Tibial artery (tissue), 4 donors: ENCODE results near the gene CD177.

ENCODE experiments used
- DNase-seq, 2 donors: peaks; one replicate each; pipeline ENCODE4 v3.0.0-alpha.2; 2019
- H3K27ac ChIP-seq, 2 donors: fragments of 200-600 bp; sonication (generic) in 1 of 2; 1 replicate in 1 of 2; 2 replicates in 1 of 2; pipeline ENCODE4 v1.5.1; 2018 to 2019; ENCODE audit warnings: mild to moderate bottlenecking in 1 of 2
- H3K27me3 ChIP-seq, 2 donors: fragments of 200-600 bp; sonication (generic) in 1 of 2; one replicate each; pipeline versions ENCODE4 v1.5.1 to v1.6.0; 2016 to 2019
- H3K36me3 ChIP-seq, 3 donors: fragments of 200-600 bp; sonication (generic) in 2 of 3; one replicate each; pipeline ENCODE4 v1.5.1; 2016 to 2019; ENCODE audit warnings: mild to moderate bottlenecking in 2 of 3
- H3K4me1 ChIP-seq, 4 donors: fragments of 200-600 bp; sonication (generic) in 2 of 4; 1 replicate in 3 of 4; 2 replicates in 1 of 4; pipeline ENCODE4 v1.5.1; 2016 to 2019
- H3K4me3 ChIP-seq, 2 donors: fragments of 200-600 bp; sonication (generic) in 1 of 2; 1 replicate in 1 of 2; 2 replicates in 1 of 2; pipeline ENCODE4 v1.5.1; 2018 to 2019; ENCODE audit warnings: mild to moderate bottlenecking in 2 of 2
- H3K9me3 ChIP-seq, 3 donors: fragments of 200-600 bp; sonication (generic) in 1 of 3; one replicate each; pipeline ENCODE4 v1.5.1; 2016 to 2019
- intact Hi-C: fragments of 100-400 bp; cut with DNase I; formaldehyde crosslinking; loops from one replicate; pipeline ENCODE4 v1.15.0; 2023; ENCODE audit warnings: low total_unique reads
- TF ChIP-seq, protein P1 (sequence below), 2 experiments: fragments of 200-600 bp in 1 of 2; fragments of 450-650 bp in 1 of 2; IDR thresholded peaks; one replicate each; pipeline ENCODE4 v1.5.1; 2017 to 2019; ENCODE audit warnings: antibody characterized with exemption in 2 of 2, mild to moderate bottlenecking in 1 of 2, moderate library complexity in 1 of 2

CD177 gene

DNA sequence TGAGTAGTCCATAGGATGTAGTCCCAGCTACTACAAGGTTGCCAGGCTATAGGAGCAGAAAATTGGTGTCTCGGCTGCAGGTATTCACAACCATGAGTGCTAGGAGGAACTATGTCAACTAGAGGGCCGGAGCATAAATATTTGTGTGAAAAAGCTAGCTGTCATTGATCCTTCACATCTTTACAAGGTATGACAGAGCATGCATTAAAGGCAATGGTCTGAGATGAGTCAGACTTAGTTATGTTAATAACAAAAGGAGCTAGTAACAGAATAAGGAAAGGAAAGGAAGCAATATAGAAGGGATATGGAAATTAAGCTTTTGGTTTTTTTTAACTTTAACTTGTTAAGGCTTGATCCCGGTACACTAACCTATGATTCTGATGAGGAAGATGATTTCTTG, 43.3 kb upstream of the CD177 start:
- Histone ChIP-seq H3K27me3 (no peaks in the 10 kb centered on the region), H3K4me3 (no peak overlapping the region), H3K4me1 (no peaks in the 10 kb centered on the region), H3K9me3 (peaks cover 0 to 4% (median 0%) of the 10 kb centered on the region in 3 donors), H3K36me3 (no peaks in the 10 kb centered on the region), H3K27ac (no peak overlapping the region)
- TF ChIP-seq, protein P1, sequence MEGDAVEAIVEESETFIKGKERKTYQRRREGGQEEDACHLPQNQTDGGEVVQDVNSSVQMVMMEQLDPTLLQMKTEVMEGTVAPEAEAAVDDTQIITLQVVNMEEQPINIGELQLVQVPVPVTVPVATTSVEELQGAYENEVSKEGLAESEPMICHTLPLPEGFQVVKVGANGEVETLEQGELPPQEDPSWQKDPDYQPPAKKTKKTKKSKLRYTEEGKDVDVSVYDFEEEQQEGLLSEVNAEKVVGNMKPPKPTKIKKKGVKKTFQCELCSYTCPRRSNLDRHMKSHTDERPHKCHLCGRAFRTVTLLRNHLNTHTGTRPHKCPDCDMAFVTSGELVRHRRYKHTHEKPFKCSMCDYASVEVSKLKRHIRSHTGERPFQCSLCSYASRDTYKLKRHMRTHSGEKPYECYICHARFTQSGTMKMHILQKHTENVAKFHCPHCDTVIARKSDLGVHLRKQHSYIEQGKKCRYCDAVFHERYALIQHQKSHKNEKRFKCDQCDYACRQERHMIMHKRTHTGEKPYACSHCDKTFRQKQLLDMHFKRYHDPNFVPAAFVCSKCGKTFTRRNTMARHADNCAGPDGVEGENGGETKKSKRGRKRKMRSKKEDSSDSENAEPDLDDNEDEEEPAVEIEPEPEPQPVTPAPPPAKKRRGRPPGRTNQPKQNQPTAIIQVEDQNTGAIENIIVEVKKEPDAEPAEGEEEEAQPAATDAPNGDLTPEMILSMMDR (IDR thresholded peaks at IDR 0.05): no peak
- no peak for DNase-seq
- intact Hi-C loops: no loop called here

DNA sequence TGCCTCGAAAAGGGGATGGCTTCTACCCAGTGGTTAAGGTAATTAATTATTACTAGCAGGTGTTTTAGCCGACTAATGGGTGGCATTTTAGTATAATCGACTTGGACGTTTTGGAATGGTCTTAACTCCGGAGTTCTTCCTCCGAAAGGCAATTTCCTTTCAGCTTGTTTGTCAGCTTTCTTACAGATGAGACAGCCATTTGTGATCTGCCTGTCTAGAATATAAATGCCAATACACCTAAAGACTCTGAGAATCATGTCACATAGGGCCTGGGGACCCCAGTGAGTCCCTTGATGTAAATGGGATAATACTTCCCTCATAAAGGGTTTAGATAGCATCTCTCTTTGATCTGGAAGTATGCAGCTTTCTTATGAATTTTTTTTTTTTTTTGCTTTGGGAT, 42.2 kb upstream of the CD177 start:
- H3K9me3 ChIP-seq: peaks cover 0 to 4% (median 0%) of the 10 kb centered on the region in 3 donors

DNA sequence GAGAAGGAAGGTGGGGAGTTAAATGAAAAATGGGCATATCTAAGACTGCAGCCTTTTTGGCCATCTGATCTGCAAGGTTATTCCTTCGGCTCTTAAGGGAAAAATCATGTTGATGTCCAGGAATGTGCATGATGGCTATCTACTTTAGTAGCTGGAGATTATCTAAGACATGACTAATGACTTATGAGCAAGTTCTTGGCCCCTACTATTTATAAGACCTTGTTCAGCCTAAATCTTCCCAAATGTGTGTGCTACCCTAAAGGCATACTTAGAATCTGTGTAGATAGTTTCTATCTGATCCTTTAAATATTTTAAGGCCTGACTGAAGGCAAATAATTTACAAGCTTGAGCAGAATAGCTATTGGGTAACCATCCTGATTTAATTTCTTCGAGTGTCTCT, 41.8 kb upstream of the CD177 start:
- intact Hi-C loops: no loop called here

More for the DNA sequence above, 42.2 kb upstream of the CD177 start:
- intact Hi-C loops: no loop called here
- Histone ChIP-seq H3K4me3 (no peak overlapping the region), H3K36me3 (no peaks in the 10 kb centered on the region), H3K27me3 (no peaks in the 10 kb centered on the region), H3K4me1 (no peaks in the 10 kb centered on the region), H3K27ac (no peak overlapping the region)
- TF ChIP-seq, protein P1 (IDR thresholded peaks at IDR 0.05): no peak
- DNase-seq: no peak

DNA sequence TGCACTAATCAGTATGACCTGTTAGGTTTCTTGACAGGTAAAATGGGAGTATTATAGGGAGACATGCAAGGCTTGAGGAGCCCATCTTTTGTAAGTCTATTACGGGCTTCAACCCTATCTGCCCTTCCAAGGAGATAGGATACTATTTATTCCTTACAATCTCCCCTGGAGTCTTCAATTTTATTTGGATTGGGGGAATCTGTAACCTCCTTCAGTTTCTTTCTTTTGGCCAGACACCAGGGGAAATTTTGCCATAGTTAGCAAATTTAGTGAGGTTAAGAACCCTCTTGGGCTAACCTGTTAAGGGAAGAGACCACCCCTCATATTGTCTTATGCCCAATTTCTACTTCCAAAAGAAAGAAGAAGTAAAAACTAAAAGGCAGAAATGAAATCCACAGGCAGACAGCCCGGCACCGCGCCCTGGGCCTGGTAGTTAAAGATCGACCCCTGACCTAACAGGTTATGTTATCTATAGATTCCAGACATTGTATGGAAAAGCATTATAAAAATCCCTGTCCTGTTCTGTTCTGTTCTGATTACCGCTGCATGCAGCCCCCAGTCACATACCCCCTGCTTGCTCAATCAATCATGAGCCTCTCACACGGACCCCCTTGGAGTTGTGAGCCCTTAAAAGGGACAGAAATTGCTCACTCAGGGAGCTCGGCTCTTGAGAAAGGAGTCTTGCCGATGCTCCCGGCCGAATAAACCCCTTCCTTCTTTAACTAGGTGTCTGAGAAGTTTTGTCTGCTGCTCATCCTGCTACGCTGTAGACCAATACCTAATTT, 39.6 kb upstream of the CD177 start:
- intact Hi-C loops: no loop called here
- no peaks in the 10 kb centered on the region for H3K36me3 ChIP-seq
- no peak overlapping the region for H3K4me3 ChIP-seq
- H3K27ac ChIP-seq: no peak overlapping the region
- DNase-seq: no peak
- no peaks in the 10 kb centered on the region for H3K4me1 ChIP-seq
- TF ChIP-seq, protein P1 (IDR thresholded peaks at IDR 0.05): no peak
- H3K9me3 ChIP-seq: no peaks in the 10 kb centered on the region
- H3K27me3 ChIP-seq: no peaks in the 10 kb centered on the region

More for the DNA sequence above, 41.8 kb upstream of the CD177 start:
- H3K36me3 ChIP-seq: no peaks in the 10 kb centered on the region
- H3K9me3 ChIP-seq: peaks cover 0 to 4% (median 0%) of the 10 kb centered on the region in 3 donors
- no peaks in the 10 kb centered on the region for H3K27me3 ChIP-seq
- H3K27ac ChIP-seq: no peak overlapping the region
- no peaks in the 10 kb centered on the region for H3K4me1 ChIP-seq
- no peak overlapping the region for H3K4me3 ChIP-seq
- TF ChIP-seq, protein P1 (IDR thresholded peaks at IDR 0.05): no peak
- no peak for DNase-seq

DNA sequence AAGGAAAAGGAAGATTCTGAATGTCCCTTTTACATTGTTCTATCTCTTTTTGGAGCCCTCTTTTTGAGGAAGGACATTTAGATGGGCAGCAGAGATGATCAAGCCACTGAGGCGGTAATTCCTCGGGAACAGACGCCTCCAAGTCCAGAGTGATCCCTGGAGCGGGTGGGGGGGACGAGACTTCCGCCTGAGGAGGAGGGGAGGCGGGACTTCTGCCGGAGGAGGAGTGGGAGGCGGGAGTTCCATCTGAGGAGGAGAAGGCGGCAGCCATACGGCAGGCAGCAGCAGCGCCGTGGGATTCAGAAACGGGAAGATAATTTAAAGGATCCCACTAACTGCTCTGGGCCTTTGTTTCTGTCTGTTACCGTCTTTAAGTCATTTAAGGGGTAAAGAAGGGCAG, 37.6 kb upstream of the CD177 start:
- intact Hi-C loops: no loop called here
- Histone ChIP-seq H3K4me1 (no peaks in the 10 kb centered on the region), H3K27ac (no peak overlapping the region), H3K4me3 (no peak overlapping the region), H3K27me3 (no peaks in the 10 kb centered on the region), H3K9me3 (no peaks in the 10 kb centered on the region), H3K36me3 (no peaks in the 10 kb centered on the region)
- DNase-seq: no peak
- TF ChIP-seq, protein P1 (IDR thresholded peaks at IDR 0.05): no peak
